Measurements from ENCODE around the gene TSPAN14.
"Not testable (repeated sequence)": the region's sequence is repeated elsewhere in the genome, so short reads cannot be mapped to it uniquely, and the experiment has no call there.

The TSPAN14 gene

GRCh38 chr10:80518143-80518806 is 64.2 kb downstream of the TSPAN14 start:
- in situ Hi-C loops (cut with MboI; ENCODE audit: low sequenced_read_pairs), result no loop called here

- in situ Hi-C loops (cut with MboI; ENCODE audit: low sequenced_read_pairs), result no loop called here
Measured at GRCh38 chr10:80518807-80519360, 64.8 kb downstream of the TSPAN14 start.

- in situ Hi-C loops (cut with MboI; ENCODE audit: low sequenced_read_pairs), result no loop called here
Measured at GRCh38 chr10:80519936-80520650, 66.0 kb downstream of the TSPAN14 start.

GRCh38 chr10:80520661-80521470 is 66.8 kb downstream of the TSPAN14 start:
- in situ Hi-C loops (cut with MboI; ENCODE audit: low sequenced_read_pairs), result no loop called here

- in situ Hi-C loops (cut with MboI; ENCODE audit: low sequenced_read_pairs), result no loop called here
Measured at GRCh38 chr10:80522756-80523363, 68.8 kb downstream of the TSPAN14 start.

- in situ Hi-C loops (cut with MboI; ENCODE audit: low sequenced_read_pairs), result no loop called here
Measured at GRCh38 chr10:80523773-80524172, 69.7 kb downstream of the TSPAN14 start.

- in situ Hi-C loops (cut with MboI; ENCODE audit: low sequenced_read_pairs), result no loop called here
Measured at GRCh38 chr10:80524190-80524909, 70.2 kb downstream of the TSPAN14 start.

GRCh38 chr10:80526218-80526617 is 72.1 kb downstream of the TSPAN14 start:
- in situ Hi-C loops (cut with MboI; ENCODE audit: low sequenced_read_pairs), result no loop called here

GRCh38 chr10:80526742-80527141 is 72.6 kb downstream of the TSPAN14 start:
- in situ Hi-C loops (cut with MboI; ENCODE audit: low sequenced_read_pairs), result no loop called here

GRCh38 chr10:80528185-80528700 is 74.1 kb downstream of the TSPAN14 start:
- in situ Hi-C loops (cut with MboI; ENCODE audit: low sequenced_read_pairs), result no loop called here

GRCh38 chr10:80528901-80529300 is 74.8 kb downstream of the TSPAN14 start:
- in situ Hi-C loops (cut with MboI; ENCODE audit: low sequenced_read_pairs), result no loop called here

- in situ Hi-C loops (cut with MboI; ENCODE audit: low sequenced_read_pairs), result no loop called here
Measured at GRCh38 chr10:80529604-80530003, 75.5 kb downstream of the TSPAN14 start.

GRCh38 chr10:80530251-80530650 is 76.1 kb downstream of the TSPAN14 start:
- in situ Hi-C loops (cut with MboI; ENCODE audit: low sequenced_read_pairs), result no loop called here

- in situ Hi-C loops (cut with MboI; ENCODE audit: low sequenced_read_pairs), result no loop called here
Measured at GRCh38 chr10:80530816-80531215, 76.7 kb downstream of the TSPAN14 start.

- in situ Hi-C loops (cut with MboI; ENCODE audit: low sequenced_read_pairs), result no loop called here
Measured at GRCh38 chr10:80532571-80532970, 78.5 kb downstream of the TSPAN14 start.

- in situ Hi-C loops (cut with MboI; ENCODE audit: low sequenced_read_pairs), result not testable (repeated sequence)
Measured at GRCh38 chr10:80534059-80534458, 79.9 kb downstream of the TSPAN14 start.

GRCh38 chr10:80534646-80535045 is 80.5 kb downstream of the TSPAN14 start:
- in situ Hi-C loops (cut with MboI; ENCODE audit: low sequenced_read_pairs), result not testable (repeated sequence)

GRCh38 chr10:80535671-80536360 is 81.7 kb downstream of the TSPAN14 start:
- in situ Hi-C loops (cut with MboI; ENCODE audit: low sequenced_read_pairs), result no loop called here

GRCh38 chr10:80536361-80536835 is 82.3 kb downstream of the TSPAN14 start:
- in situ Hi-C loops (cut with MboI; ENCODE audit: low sequenced_read_pairs), result no loop called here
